Measurements from ENCODE around the gene MIPEP. TPM values are rescaled to one million over a fixed set of nuclear protein-coding genes. Genes with fewer than 3 reads are reported as not detected.
"Not testable (repeated sequence)": the region's sequence is repeated elsewhere in the genome, so short reads cannot be mapped to it uniquely, and the experiment has no call there.

The MIPEP gene
- total RNA-seq, 2 donors from 2014 or later, result 60.4 to 107 TPM

DNA sequence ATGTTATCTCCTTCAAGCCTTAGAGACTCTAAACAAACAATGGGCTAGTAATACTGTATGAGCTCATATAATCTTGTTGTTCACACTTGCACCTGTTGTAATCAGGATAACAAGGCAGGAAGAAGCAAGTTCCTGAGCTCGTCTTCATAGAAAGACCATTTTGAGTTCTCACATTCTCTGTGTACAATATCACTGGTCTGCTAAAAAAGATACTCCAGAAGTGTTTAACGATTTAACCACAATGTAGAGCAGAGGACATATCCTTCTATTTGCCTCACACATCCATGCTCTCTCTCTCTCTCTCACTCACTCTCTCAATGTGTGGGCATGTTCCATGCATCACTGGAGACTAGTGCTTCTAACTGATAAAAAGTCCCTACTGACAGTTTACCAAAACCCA lies 122.9 kb downstream of the MIPEP start:
- H3K4me1 ChIP-seq, result peaks cover 0 to 8% of the 10 kb centered on the region in 2 donors
- DNase-seq (ENCODE audit: low spot score), result no peak
- no peak overlapping the region for H3K4me3 ChIP-seq
- H3K27me3 ChIP-seq, result no peaks in the 10 kb centered on the region
- H3K27ac ChIP-seq, result no peak overlapping the region
- H3K9me3 ChIP-seq, result no peaks in the 10 kb centered on the region
- H3K36me3 ChIP-seq, result no peaks in the 10 kb centered on the region
- TF ChIP-seq, protein P1, sequence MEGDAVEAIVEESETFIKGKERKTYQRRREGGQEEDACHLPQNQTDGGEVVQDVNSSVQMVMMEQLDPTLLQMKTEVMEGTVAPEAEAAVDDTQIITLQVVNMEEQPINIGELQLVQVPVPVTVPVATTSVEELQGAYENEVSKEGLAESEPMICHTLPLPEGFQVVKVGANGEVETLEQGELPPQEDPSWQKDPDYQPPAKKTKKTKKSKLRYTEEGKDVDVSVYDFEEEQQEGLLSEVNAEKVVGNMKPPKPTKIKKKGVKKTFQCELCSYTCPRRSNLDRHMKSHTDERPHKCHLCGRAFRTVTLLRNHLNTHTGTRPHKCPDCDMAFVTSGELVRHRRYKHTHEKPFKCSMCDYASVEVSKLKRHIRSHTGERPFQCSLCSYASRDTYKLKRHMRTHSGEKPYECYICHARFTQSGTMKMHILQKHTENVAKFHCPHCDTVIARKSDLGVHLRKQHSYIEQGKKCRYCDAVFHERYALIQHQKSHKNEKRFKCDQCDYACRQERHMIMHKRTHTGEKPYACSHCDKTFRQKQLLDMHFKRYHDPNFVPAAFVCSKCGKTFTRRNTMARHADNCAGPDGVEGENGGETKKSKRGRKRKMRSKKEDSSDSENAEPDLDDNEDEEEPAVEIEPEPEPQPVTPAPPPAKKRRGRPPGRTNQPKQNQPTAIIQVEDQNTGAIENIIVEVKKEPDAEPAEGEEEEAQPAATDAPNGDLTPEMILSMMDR (IDR thresholded peaks at IDR 0.05), result no peak

DNA sequence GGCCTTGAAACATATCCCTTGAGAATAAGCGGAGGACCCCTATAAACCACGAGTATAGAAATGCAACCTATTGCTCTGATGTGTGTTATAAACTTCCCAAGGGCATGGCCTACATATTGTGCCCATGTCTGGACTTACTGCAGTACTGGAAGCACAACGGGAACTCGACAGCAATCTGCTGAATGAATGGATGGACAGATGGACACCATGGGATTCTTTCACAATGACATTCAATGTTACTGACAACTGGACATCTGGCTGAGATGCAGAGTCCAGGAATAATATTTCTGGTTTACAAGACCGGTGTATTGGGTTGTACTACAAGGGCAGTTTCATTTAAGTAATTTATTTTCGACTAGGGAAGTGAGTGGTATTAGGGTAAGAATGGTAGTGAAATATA lies 123.7 kb downstream of the MIPEP start:
- TF ChIP-seq, protein P1 (IDR thresholded peaks at IDR 0.05), result no peak
- Histone ChIP-seq H3K27me3 (no peaks in the 10 kb centered on the region), H3K36me3 (no peaks in the 10 kb centered on the region)

DNA sequence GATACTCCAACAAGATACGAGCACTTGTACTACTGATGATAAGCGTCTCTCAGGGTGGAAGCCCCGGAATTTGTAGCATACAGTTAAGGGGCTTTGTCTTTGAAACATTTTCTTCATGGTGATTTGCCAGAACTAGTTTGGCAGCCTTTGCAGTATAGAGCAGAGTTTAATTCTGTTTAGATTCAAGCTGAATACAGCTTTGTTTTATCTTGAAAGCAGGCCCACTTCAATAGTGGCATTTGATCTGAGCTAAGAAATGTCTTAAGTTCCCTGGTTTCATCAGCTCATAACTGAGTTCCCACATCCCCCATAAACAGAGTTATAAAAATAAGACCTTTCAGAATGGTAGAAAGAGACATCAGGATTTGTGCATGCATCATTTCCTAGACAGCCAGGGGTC lies 125.9 kb downstream of the MIPEP start:
- no peak overlapping the region for H3K4me3 ChIP-seq
- no peak overlapping the region for H3K27ac ChIP-seq
- peaks cover 0 to 29% of the 10 kb centered on the region in 2 donors for H3K4me1 ChIP-seq
- TF ChIP-seq, protein P1 (IDR thresholded peaks at IDR 0.05), result no peak
- no peaks in the 10 kb centered on the region for H3K9me3 ChIP-seq
- no peak for DNase-seq (ENCODE audit: low spot score)
- no peaks in the 10 kb centered on the region for H3K36me3 ChIP-seq
- H3K27me3 ChIP-seq, result no peaks in the 10 kb centered on the region

More for the DNA sequence above, 123.7 kb downstream of the MIPEP start:
- Histone ChIP-seq H3K9me3 (no peaks in the 10 kb centered on the region), H3K4me1 (peaks cover 0 to 10% of the 10 kb centered on the region in 2 donors), H3K27ac (no peak overlapping the region), H3K4me3 (no peak overlapping the region)
- no peak for DNase-seq (ENCODE audit: low spot score)

DNA sequence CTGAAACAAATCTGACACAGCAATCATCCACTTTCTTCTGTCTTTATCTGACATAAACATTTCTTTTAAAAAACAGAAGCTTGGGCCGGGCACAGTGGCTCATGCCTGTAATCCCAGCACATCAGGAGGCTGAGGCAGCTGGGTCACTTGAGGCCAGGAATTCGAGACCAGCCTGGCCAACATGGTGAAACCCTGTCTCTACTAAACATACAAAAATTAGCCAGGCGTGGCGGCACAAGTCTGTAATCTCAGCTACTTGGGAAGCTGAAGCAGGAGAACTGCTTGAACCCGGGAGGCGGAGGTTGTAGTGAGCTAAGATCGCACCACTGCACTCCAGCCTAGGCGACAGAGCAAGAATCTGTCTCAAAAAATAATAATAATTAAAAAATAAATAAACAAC lies 127.4 kb downstream of the MIPEP start:
- not testable (repeated sequence) for H3K27ac ChIP-seq; H3K4me3 ChIP-seq; H3K27me3 ChIP-seq; H3K36me3 ChIP-seq; DNase-seq (ENCODE audit: low spot score); H3K9me3 ChIP-seq
- peaks cover 0 to 34% of the 10 kb centered on the region in 2 donors for H3K4me1 ChIP-seq

DNA sequence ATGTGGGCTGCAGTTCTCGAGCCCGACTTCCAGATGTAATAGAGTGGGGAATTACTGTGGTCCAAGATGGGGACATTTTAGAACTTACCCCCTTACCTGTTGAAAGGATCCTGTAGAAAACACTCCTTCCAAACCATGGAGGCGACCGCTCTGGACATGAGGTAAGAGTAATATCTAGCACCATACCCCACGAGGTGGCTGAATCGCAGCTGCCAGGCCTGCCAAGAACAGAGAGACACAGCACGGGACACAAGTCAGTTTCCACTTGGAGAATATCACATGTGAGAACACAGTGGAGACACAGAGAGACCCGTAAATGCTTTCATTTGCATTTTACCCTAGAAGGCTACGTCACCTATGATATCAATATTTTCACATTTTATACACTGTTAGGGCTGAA lies 129.2 kb downstream of the MIPEP start:
- H3K4me1 ChIP-seq, result peaks cover 0 to 28% of the 10 kb centered on the region in 2 donors
- H3K9me3 ChIP-seq, result no peaks in the 10 kb centered on the region
- H3K27ac ChIP-seq, result peak overlapping the region; percentile 78 to 79
- H3K27me3 ChIP-seq, result no peaks in the 10 kb centered on the region
- no peaks in the 10 kb centered on the region for H3K36me3 ChIP-seq
- no peak overlapping the region for H3K4me3 ChIP-seq
- TF ChIP-seq, protein P1 (IDR thresholded peaks at IDR 0.05), result no peak
- no peak for DNase-seq (ENCODE audit: low spot score)

DNA sequence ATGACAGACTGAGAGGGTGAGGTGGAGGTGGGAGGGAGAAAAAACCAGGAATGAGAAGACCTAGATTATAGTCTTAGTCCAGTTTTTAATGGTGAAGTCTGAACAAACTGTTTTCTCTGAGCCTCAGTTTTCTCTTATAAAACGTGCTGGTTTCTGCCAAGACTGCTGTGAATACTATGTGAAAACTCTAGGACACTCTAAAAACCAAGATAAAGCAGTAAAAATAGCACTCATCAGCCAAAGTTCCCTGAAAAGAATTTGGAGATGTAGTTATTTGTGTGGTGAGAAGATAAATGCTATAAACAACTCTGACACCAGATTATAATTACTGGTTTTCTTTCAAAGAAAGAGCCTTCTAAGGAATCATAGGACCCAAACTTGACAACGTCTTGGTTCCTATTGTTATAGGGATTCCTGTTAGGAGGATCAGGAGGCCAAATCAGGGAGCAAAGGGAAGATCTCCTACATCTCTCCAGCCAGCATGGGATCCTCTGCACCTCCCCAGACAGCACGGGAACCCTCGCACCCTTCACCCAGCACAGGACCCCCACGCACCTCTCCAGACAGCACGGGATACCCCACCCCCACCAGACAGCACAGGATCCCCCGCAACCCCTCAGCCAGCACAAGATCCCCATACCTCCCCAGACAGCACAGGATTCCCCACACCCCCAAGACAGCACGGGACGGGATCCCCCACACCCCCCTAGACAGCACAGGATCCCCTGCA lies 130.2 kb downstream of the MIPEP start:
- Histone ChIP-seq H3K27me3 (no peaks in the 10 kb centered on the region), H3K9me3 (no peaks in the 10 kb centered on the region), H3K4me3 (no peak overlapping the region), H3K4me1 (peaks cover 0 to 28% of the 10 kb centered on the region in 2 donors), H3K36me3 (no peaks in the 10 kb centered on the region), H3K27ac (peak overlapping the region; percentile 78 to 79)
- TF ChIP-seq, protein P1 (IDR thresholded peaks at IDR 0.05), result no peak
- no peak for DNase-seq (ENCODE audit: low spot score)
